Esophagus muscularis mucosa (tissue), 4 donors: ENCODE measurements around the gene TMEM17. TPM values are rescaled to one million over a fixed set of nuclear protein-coding genes. Genes with fewer than 3 reads are reported as not detected.
A peak's percentile ranks its signal among the peaks of the same experiment; 100 is the strongest.

Experiments used
- DNase-seq: peaks from one replicate; pipeline ENCODE4 v3.0.0-alpha.2; 2017; ENCODE audit errors: extremely low spot score
- H3K27ac ChIP-seq, 4 donors: fragments of 200-600 bp; sonication (generic); replicated peaks in 1 of 4; 1 replicate in 3 of 4; 2 replicates in 1 of 4; pipeline ENCODE4 v1.5.1; 2016 to 2019; ENCODE audit warnings: mild to moderate bottlenecking in 1 of 4
- H3K27me3 ChIP-seq, 4 donors: fragments of 200-600 bp; sonication (generic); one replicate each; pipeline versions ENCODE4 v1.5.1 to v1.6.0; 2016 to 2019
- H3K36me3 ChIP-seq, 4 donors: fragments of 200-600 bp; sonication (generic); one replicate each; pipeline ENCODE4 v1.5.1; 2016 to 2019
- H3K4me1 ChIP-seq, 4 donors: fragments of 200-600 bp; sonication (generic); one replicate each; pipeline ENCODE4 v1.5.1; 2016 to 2019
- H3K4me3 ChIP-seq, 4 donors: fragments of 200-600 bp; sonication (generic); 1 replicate in 2 of 4; 2 replicates in 2 of 4; pipeline ENCODE4 v1.5.1; 2016 to 2019; ENCODE audit warnings: mild to moderate bottlenecking in 4 of 4, moderate library complexity in 1 of 4
- H3K9me3 ChIP-seq, 4 donors: fragments of 200-600 bp; sonication (generic); 1 replicate in 3 of 4; 2 replicates in 1 of 4; pipeline ENCODE4 v1.5.1; 2016 to 2019
- EP300 ChIP-seq: sonication (generic); formaldehyde crosslinking; IDR thresholded peaks from one replicate; pipeline ENCODE4 v1.6.1; 2017; ENCODE audit warnings: antibody characterized with exemption
- POLR2A ChIP-seq: fragments of 450-650 bp; IDR thresholded peaks from one replicate; pipeline ENCODE4 v1.6.1; 2017; ENCODE audit warnings: antibody characterized with exemption, moderate library complexity, mild to moderate bottlenecking, low read depth
- POLR2AphosphoS5 ChIP-seq, 2 donors: sonication (generic); formaldehyde crosslinking; IDR thresholded peaks; one replicate each; pipeline ENCODE4 v1.6.1; 2017; ENCODE audit warnings: antibody characterized with exemption in 2 of 2
- WGBS: methylation state at CpG from one replicate; pipeline ENCODE4 v1.1.5; 2018; 5-methylcytosine and 5-hydroxymethylcytosine counted together
- intact Hi-C: fragments of 100-400 bp; cut with DNase I; formaldehyde crosslinking; loops from one replicate; pipeline ENCODE4 v1.15.1; 2023
- total RNA-seq, 4 donors: library from RNA; depleted of rRNA; stranded (reverse); fragments of >200 nt; gene quantifications; one replicate each; pipeline versions ENCODE4 v1.1.0 to v1.2.1, GENCODE V29; 2016
- TF ChIP-seq, protein P1 (sequence below), 3 experiments: fragments of 200-600 bp in 2 of 3; fragments of 450-650 bp in 1 of 3; sonication (generic) in 2 of 3; IDR thresholded peaks; one replicate each; pipeline ENCODE4 v1.5.1; 2017 to 2019; ENCODE audit warnings: antibody characterized with exemption in 3 of 3, mild to moderate bottlenecking in 2 of 3, moderate library complexity in 1 of 3

The TMEM17 gene
- total RNA-seq, 4 donors from 2014 or later: 1.9 to 3.8 (median 2.4) TPM

DNA sequence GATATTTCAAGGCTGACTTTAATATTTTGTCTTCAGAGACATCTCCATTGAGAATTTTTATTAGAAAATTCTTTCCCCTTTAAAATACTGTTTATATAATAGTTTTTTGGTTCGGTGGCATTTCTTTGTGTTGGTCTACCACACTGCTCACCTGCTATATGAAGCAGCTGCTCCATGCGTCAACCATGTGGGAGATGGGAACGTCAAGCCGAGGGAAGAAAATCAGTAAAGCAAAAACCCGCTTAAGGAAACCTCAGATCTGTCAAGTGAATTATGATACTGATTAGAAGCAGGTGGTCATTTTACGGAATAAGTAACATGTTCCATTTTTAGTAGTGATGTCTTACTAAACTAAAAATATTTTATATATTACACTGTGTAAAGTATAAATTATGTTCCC is 5.6 kb upstream of the TMEM17 start:
- Histone ChIP-seq H3K9me3 (no peaks in the 10 kb centered on the region), H3K27ac (no peak overlapping the region), H3K4me1 (peaks cover under 1 to 9% (median 5%) of the 10 kb centered on the region in 4 donors), H3K36me3 (no peaks in the 10 kb centered on the region), H3K4me3 (no peak overlapping the region), H3K27me3 (no peaks in the 10 kb centered on the region)
- 58% methylated on average over 6 of the region's 6 CpGs for WGBS
- TF ChIP-seq, protein P1, sequence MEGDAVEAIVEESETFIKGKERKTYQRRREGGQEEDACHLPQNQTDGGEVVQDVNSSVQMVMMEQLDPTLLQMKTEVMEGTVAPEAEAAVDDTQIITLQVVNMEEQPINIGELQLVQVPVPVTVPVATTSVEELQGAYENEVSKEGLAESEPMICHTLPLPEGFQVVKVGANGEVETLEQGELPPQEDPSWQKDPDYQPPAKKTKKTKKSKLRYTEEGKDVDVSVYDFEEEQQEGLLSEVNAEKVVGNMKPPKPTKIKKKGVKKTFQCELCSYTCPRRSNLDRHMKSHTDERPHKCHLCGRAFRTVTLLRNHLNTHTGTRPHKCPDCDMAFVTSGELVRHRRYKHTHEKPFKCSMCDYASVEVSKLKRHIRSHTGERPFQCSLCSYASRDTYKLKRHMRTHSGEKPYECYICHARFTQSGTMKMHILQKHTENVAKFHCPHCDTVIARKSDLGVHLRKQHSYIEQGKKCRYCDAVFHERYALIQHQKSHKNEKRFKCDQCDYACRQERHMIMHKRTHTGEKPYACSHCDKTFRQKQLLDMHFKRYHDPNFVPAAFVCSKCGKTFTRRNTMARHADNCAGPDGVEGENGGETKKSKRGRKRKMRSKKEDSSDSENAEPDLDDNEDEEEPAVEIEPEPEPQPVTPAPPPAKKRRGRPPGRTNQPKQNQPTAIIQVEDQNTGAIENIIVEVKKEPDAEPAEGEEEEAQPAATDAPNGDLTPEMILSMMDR (IDR thresholded peaks at IDR 0.05): no peak
- TF ChIP-seq POLR2AphosphoS5 (IDR thresholded peaks at IDR 0.05) (no peak), POLR2A (no peak), EP300 (no peak)
- intact Hi-C loops: no loop called here
- no peak for DNase-seq

DNA sequence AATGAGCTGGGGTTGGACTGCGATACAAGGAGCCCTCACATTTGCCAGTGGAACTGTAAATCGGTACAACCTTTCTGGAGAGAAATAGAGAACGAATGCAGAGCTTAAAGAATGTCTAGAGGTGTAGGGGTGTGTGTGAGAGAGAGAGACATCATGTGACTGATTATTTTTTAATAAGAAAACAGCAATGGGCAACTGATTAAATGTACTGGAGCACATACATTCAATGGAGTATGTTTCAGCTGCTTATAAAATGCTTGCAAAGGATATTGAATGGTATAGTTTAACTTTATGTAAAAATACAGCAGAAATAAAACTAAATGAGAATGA is 391 bp upstream of the TMEM17 start:
- no peaks in the 10 kb centered on the region for H3K27me3 ChIP-seq
- H3K4me1 ChIP-seq: peaks cover 10 to 21% (median 18%) of the 10 kb centered on the region in 4 donors
- WGBS: 0% methylated on average over 3 of the region's 3 CpGs
- TF ChIP-seq, protein P1 (IDR thresholded peaks at IDR 0.05): no peak
- TF ChIP-seq POLR2AphosphoS5 (IDR thresholded peaks at IDR 0.05) (no peak), EP300 (no peak), POLR2A (no peak)
- peak overlapping the region; percentile 65 to 88 (median 74) for H3K4me3 ChIP-seq
- H3K9me3 ChIP-seq: no peaks in the 10 kb centered on the region
- no peak for DNase-seq
- intact Hi-C loops: loop anchor here (5.0 kb wide), 1 partner anchor 201 kb away; the partner anchor contains the start of gene EHBP1
- H3K36me3 ChIP-seq: peaks cover 0 to 5% (median 0%) of the 10 kb centered on the region in 4 donors
- peak overlapping the region; percentile 88 to 95 (median 90) for H3K27ac ChIP-seq

DNA sequence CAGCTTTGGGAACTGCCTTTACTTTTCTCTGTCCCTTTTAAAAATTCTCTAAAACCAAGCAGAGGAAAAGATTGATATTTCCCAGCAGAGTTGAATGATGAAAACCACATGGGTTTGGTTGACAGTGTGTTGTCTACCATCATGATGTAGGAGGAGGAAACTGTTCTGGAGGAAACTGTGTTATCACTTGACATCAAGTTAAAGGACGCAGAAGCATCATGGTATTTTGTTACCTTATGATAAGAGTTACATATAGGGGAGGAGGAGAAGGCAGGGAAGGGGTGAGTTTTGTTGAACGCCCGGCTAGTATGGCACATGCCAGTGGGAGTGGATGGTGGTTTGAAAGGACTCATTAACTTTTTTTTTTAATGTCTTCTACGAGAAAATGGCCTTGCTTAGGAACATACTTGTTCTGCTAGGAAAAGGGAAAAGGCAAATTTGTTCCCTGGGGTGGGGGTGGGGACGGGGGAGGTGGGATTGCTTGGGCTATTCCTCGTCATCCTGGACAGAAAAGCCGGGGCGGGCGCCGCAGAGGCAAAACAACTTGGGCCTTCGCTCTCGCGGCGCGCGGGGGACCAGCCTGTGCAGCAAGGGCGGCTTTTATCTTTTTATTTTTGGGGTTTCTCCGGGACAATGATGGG is 766 bp downstream of the TMEM17 start:
- Histone ChIP-seq H3K27ac (peak overlapping the region; percentile 88 to 95 (median 90)), H3K4me3 (peak overlapping the region; percentile 65 to 88 (median 74)), H3K36me3 (peaks cover 0 to 5% (median 0%) of the 10 kb centered on the region in 4 donors), H3K4me1 (peaks cover 10 to 21% (median 18%) of the 10 kb centered on the region in 4 donors), H3K9me3 (no peaks in the 10 kb centered on the region), H3K27me3 (no peaks in the 10 kb centered on the region)
- no peak for TF ChIP-seq POLR2A
- TF ChIP-seq EP300: no peak
- TF ChIP-seq, protein P1 (IDR thresholded peaks at IDR 0.05): no peak
- TF ChIP-seq POLR2AphosphoS5 (IDR thresholded peaks at IDR 0.05): no peak
- DNase-seq: no peak
- 17% methylated on average over 11 of the region's 18 CpGs for WGBS
- intact Hi-C loops: loop anchor here (5.0 kb wide), 1 partner anchor 202 kb away; the partner anchor contains the start of gene EHBP1

DNA sequence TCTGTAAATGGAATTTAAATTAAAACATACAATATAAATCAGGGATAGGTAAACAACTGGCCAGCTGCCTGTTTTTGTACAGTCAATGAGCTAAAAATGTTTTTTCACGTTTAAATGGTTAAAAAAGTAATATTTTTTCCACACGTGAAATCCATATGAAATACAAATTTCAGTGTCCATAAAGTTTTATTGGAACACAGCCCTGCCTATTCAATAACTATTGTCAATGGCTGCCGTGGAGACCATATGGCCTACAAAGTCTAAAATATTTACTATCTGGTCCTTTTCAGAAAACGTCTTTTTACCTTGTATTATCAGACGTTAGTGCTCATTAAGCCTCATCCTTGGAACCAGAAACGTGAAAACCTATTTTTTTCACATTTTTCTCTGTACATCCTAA is 1.3 kb downstream of the TMEM17 start:
- Histone ChIP-seq H3K36me3 (peaks cover 0 to 5% (median 0%) of the 10 kb centered on the region in 4 donors), H3K27me3 (no peaks in the 10 kb centered on the region), H3K9me3 (no peaks in the 10 kb centered on the region), H3K27ac (peak overlapping the region in 3 of 4 donors; percentile 88 to 92 (median 89)), H3K4me3 (no peak overlapping the region), H3K4me1 (peaks cover 10 to 21% (median 18%) of the 10 kb centered on the region in 4 donors)
- 90% methylated on average over 6 of the region's 6 CpGs for WGBS
- intact Hi-C loops: loop anchor here (5.0 kb wide), 2 partner anchors 37 to 203 kb away; partner anchors contain the start of gene EHBP1
- DNase-seq: no peak
- TF ChIP-seq, protein P1 (IDR thresholded peaks at IDR 0.05): no peak
- TF ChIP-seq POLR2AphosphoS5 (IDR thresholded peaks at IDR 0.05): no peak
- TF ChIP-seq POLR2A: no peak
- TF ChIP-seq EP300: no peak
